WERI-Rb-1 (cell line): ENCODE measurements around the gene PIP4K2C.
"Not testable (repeated sequence)": the region's sequence is repeated elsewhere in the genome, so short reads cannot be mapped to it uniquely, and the experiment has no call there.

Experiments
- DNase-seq: peaks from one replicate; pipeline ENCODE4 v3.0.0-alpha.2; 2020
- H3K27ac ChIP-seq: fragments of 250-450 bp; sonication (Bioruptor Pico); 2 replicates; pipeline ENCODE4 v1.5.1; 2020; ENCODE audit warnings: mild to moderate bottlenecking, moderate library complexity
- H3K27me3 ChIP-seq: fragments of 250-450 bp; sonication (Bioruptor Pico); 2 replicates; pipeline ENCODE4 v1.5.1; 2021; ENCODE audit warnings: mild to moderate bottlenecking, low read depth, moderate library complexity; ENCODE audit not compliant: insufficient read depth, severe bottlenecking
- H3K36me3 ChIP-seq: fragments of 250-450 bp; sonication (Bioruptor Pico); 2 replicates; pipeline ENCODE4 v1.5.1; 2020; ENCODE audit warnings: mild to moderate bottlenecking, moderate library complexity
- H3K4me3 ChIP-seq: 2 replicates; pipeline ENCODE4 v1.5.1; 2011; ENCODE audit warnings: low read depth, mild to moderate bottlenecking, control low read depth, low read length
- H3K9me3 ChIP-seq: fragments of 250-450 bp; sonication (Bioruptor Pico); 2 replicates; pipeline ENCODE4 v1.5.1; 2021; ENCODE audit warnings: mild to moderate bottlenecking, moderate library complexity; ENCODE audit not compliant: severe bottlenecking
- CTCF ChIP-seq: IDR thresholded peaks from 2 replicates; pipeline ENCODE4 v1.5.1; 2011; ENCODE audit warnings: low read depth, mild to moderate bottlenecking, control low read depth, inconsistent platforms, low read length

PIP4K2C gene

GRCh38 chr12:57614178-57614947, 23.4 kb downstream of the PIP4K2C start:
- no peak for TF ChIP-seq CTCF
- Histone ChIP-seq H3K27me3 (no peaks in the 10 kb centered on the region), H3K4me3 (no peak overlapping the region), H3K36me3 (peaks cover 53% of the 10 kb centered on the region), H3K27ac (no peak overlapping the region), H3K9me3 (no peaks in the 10 kb centered on the region)
- no peak for DNase-seq

- no peaks in the 10 kb centered on the region for H3K9me3 ChIP-seq
- H3K27me3 ChIP-seq, result no peaks in the 10 kb centered on the region
- no peak overlapping the region for H3K4me3 ChIP-seq
- DNase-seq, result no peak
- no peak for TF ChIP-seq CTCF
- H3K36me3 ChIP-seq, result peaks cover 60% of the 10 kb centered on the region
- no peak overlapping the region for H3K27ac ChIP-seq
These were observed 24.0 kb downstream of the PIP4K2C start for GRCh38 chr12:57614948-57615500.

GRCh38 chr12:57615637-57616036, 24.6 kb downstream of the PIP4K2C start:
- TF ChIP-seq CTCF, result no peak
- Histone ChIP-seq H3K27ac (no peak overlapping the region), H3K27me3 (no peaks in the 10 kb centered on the region), H3K4me3 (no peak overlapping the region), H3K36me3 (peaks cover 66% of the 10 kb centered on the region), H3K9me3 (no peaks in the 10 kb centered on the region)
- DNase-seq, result no peak

- Histone ChIP-seq H3K36me3 (peaks cover 73% of the 10 kb centered on the region), H3K27me3 (no peaks in the 10 kb centered on the region), H3K27ac (no peak overlapping the region), H3K9me3 (no peaks in the 10 kb centered on the region), H3K4me3 (no peak overlapping the region)
- no peak for DNase-seq
- no peak for TF ChIP-seq CTCF
These were observed 25.6 kb downstream of the PIP4K2C start for GRCh38 chr12:57616383-57617101.

GRCh38 chr12:57617942-57618341, 26.9 kb downstream of the PIP4K2C start:
- no peak overlapping the region for H3K27ac ChIP-seq
- no peaks in the 10 kb centered on the region for H3K27me3 ChIP-seq
- no peak for TF ChIP-seq CTCF
- H3K4me3 ChIP-seq, result no peak overlapping the region
- H3K9me3 ChIP-seq, result no peaks in the 10 kb centered on the region
- no peak for DNase-seq
- peaks cover 85% of the 10 kb centered on the region for H3K36me3 ChIP-seq

- H3K27me3 ChIP-seq, result not testable (repeated sequence)
These were observed 27.4 kb downstream of the PIP4K2C start for GRCh38 chr12:57618431-57618830.

More at GRCh38 chr12:57618431-57618830, 27.4 kb downstream of the PIP4K2C start:
- H3K27ac ChIP-seq, DNase-seq, H3K9me3 ChIP-seq, H3K4me3 ChIP-seq: not testable (repeated sequence)
- peaks cover 82% of the 10 kb centered on the region for H3K36me3 ChIP-seq
